Right ventricle myocardium superior (tissue), 1 donor: Measurements from ENCODE around the gene CFAP299. TPM values are rescaled to one million over a fixed set of nuclear protein-coding genes. Genes with fewer than 3 reads are reported as not detected.
A peak's percentile ranks its signal among the peaks of the same experiment; 100 is the strongest.
"Not testable (repeated sequence)": the region's sequence is repeated elsewhere in the genome, so short reads cannot be mapped to it uniquely, and the experiment has no call there.

Source experiments
- ATAC-seq: fragments of 200-7000 bp; cut with Tn5 transposase; one replicate; pipeline ENCODE4 v1.9.1; 2020; ENCODE audit warnings: mild to moderate bottlenecking; ENCODE audit not compliant: poor library complexity
- DNase-seq: peaks from one replicate; pipeline ENCODE4 v3.0.0-alpha.2; 2020
- intact Hi-C: fragments of 100-400 bp; cut with DNase I; formaldehyde crosslinking; loops from one replicate; pipeline ENCODE4 v1.11.2; 2022
- total RNA-seq: library from RNA; stranded (reverse); fragmentation: NEBNext Ultra II Directional; extraction: Animal tissue kit (Norgen Biotek cat#: 25700); gene quantifications from one replicate; pipeline ENCODE4 v1.2.1, GENCODE V29; 2021
- donor health status: DM: no; HTN: yes; CAD: no; lungs with severe emphysema.

The CFAP299 gene
- total RNA-seq, 1 donor from 2014 or later = not detected

GRCh38 chr4:80321776-80322175 is 13.8 kb upstream of the CFAP299 start:
- ATAC-seq = no peak
- intact Hi-C loops = no loop called here
- DNase-seq = no peak

GRCh38 chr4:80322716-80323115 is 12.8 kb upstream of the CFAP299 start:
- DNase-seq = no peak
- no peak for ATAC-seq
- intact Hi-C loops = no loop called here

- intact Hi-C loops = no loop called here
- DNase-seq (no peak), ATAC-seq (no peak)
Measured at GRCh38 chr4:80324171-80324570, 11.4 kb upstream of the CFAP299 start.

- intact Hi-C loops = loop anchor here (10.0 kb wide), 1 partner anchor 1377 kb away; no protein-coding TSS in a partner anchor
- DNase-seq (no peak), ATAC-seq (no peak)
Measured at GRCh38 chr4:80331693-80332092, 3.8 kb upstream of the CFAP299 start.

- ATAC-seq = no peak
- intact Hi-C loops = loop anchor here (10.0 kb wide), 1 partner anchor 1378 kb away; no protein-coding TSS in a partner anchor
- DNase-seq = no peak
Measured at GRCh38 chr4:80333121-80333520, 2.4 kb upstream of the CFAP299 start.

GRCh38 chr4:80334568-80334967 is 962 bp upstream of the CFAP299 start:
- DNase-seq (no peak), ATAC-seq (no peak)
- intact Hi-C loops = loop anchor here (10.0 kb wide), 1 partner anchor 1380 kb away; no protein-coding TSS in a partner anchor

- intact Hi-C loops = loop anchor here (10.0 kb wide), 1 partner anchor 1380 kb away; no protein-coding TSS in a partner anchor
- DNase-seq (no peak), ATAC-seq (no peak)
Measured at GRCh38 chr4:80335226-80335553, 340 bp upstream of the CFAP299 start.

- ATAC-seq (peak; percentile 77), DNase-seq (no peak)
- intact Hi-C loops = loop anchor here (10.0 kb wide), 1 partner anchor 1382 kb away; no protein-coding TSS in a partner anchor
Measured at GRCh38 chr4:80336582-80336981, 1.1 kb downstream of the CFAP299 start.

GRCh38 chr4:80340036-80340435 is 4.5 kb downstream of the CFAP299 start:
- intact Hi-C loops = no loop called here
- no peak for ATAC-seq

GRCh38 chr4:80342684-80343083 is 7.2 kb downstream of the CFAP299 start:
- ATAC-seq, DNase-seq, intact Hi-C loops: not testable (repeated sequence)

More at GRCh38 chr4:80340036-80340435, 4.5 kb downstream of the CFAP299 start:
- DNase-seq = no peak

GRCh38 chr4:80343887-80344286 is 8.4 kb downstream of the CFAP299 start:
- DNase-seq = no peak
- intact Hi-C loops = no loop called here
- ATAC-seq = no peak

- intact Hi-C loops = no loop called here
- ATAC-seq (no peak), DNase-seq (no peak)
Measured at GRCh38 chr4:80360084-80360483, 24.6 kb downstream of the CFAP299 start.

- intact Hi-C loops = no loop called here
- DNase-seq (no peak), ATAC-seq (no peak)
Measured at GRCh38 chr4:80360900-80361299, 25.4 kb downstream of the CFAP299 start.

- intact Hi-C loops = no loop called here
- DNase-seq = no peak
- no peak for ATAC-seq
Measured at GRCh38 chr4:80361329-80361900, 25.9 kb downstream of the CFAP299 start.

GRCh38 chr4:80362578-80363181 is 27.1 kb downstream of the CFAP299 start:
- ATAC-seq = no peak
- intact Hi-C loops = no loop called here
- no peak for DNase-seq

GRCh38 chr4:80365928-80366327 is 30.4 kb downstream of the CFAP299 start:
- ATAC-seq = peak; percentile 75
- intact Hi-C loops = loop anchor here (5.0 kb wide), 2 partner anchors 626 to 686 kb away; no protein-coding TSS in a partner anchor

GRCh38 chr4:80367737-80368136 is 32.2 kb downstream of the CFAP299 start:
- intact Hi-C loops = loop anchor here (5.0 kb wide), 2 partner anchors 625 to 685 kb away; no protein-coding TSS in a partner anchor
- ATAC-seq = no peak

More at GRCh38 chr4:80365928-80366327, 30.4 kb downstream of the CFAP299 start:
- peak; percentile 36 for DNase-seq

GRCh38 chr4:80370635-80371034 is 35.1 kb downstream of the CFAP299 start:
- intact Hi-C loops = no loop called here
- ATAC-seq (no peak), DNase-seq (no peak)

More at GRCh38 chr4:80367737-80368136, 32.2 kb downstream of the CFAP299 start:
- no peak for DNase-seq

- DNase-seq (no peak), ATAC-seq (no peak)
- intact Hi-C loops = no loop called here
Measured at GRCh38 chr4:80371046-80371445, 35.5 kb downstream of the CFAP299 start.

GRCh38 chr4:80374180-80374579 is 38.6 kb downstream of the CFAP299 start:
- DNase-seq = no peak
- no peak for ATAC-seq
- intact Hi-C loops = no loop called here
